HL-60/S4 (cell line): ENCODE measurements around the gene TOPAZ1.
"Not testable (repeated sequence)": the region's sequence is repeated elsewhere in the genome, so short reads cannot be mapped to it uniquely, and the experiment has no call there.

ENCODE experiments used
- in situ Hi-C: fragments of 300-500 bp; cut with MboI; formaldehyde crosslinking; loops from 2 replicates; pipeline ENCODE4 v1.14.3; 2022; ENCODE audit warnings: low sequenced_read_pairs

TOPAZ1 gene

DNA sequence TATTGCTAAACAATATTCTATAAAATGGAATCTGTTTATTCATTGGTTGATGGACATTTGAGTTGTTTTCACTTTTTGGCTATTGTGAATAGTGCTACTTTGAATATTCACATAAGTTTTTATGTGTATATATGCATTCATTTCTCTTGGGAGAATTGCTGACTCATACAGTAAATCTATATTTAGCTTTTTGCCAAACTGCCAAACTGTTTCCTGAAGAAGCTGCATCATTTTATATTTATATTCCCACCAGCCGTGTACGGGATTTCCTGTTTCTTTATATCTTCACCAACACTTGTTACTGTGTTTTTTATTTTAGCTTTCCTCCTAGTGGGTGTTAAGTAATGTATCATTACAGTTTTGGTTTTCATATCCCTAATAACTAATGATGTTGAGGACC lies 84.3 kb downstream of the TOPAZ1 start:
- in situ Hi-C loops = no loop called here

DNA sequence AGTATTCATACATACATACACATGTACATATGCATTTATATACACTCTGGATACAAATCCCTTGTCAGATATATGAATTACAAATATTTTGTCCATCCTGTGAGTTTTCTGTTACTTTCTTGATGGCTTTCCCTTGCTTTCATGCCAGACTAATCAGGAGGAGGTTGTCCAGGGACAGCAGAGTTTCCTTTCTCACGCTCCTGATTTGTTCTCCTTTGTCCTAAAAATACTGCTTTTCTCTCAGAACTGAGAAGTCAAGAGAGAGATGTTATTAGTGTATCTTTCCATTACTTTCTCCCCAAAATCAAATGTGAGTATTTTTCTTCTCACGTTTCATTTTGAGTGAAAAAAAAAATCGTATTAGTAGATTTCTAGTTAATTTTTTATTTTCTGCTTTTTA lies 84.8 kb downstream of the TOPAZ1 start:
- in situ Hi-C loops = no loop called here

- in situ Hi-C loops = no loop called here
These were observed 88.3 kb downstream of the TOPAZ1 start for GRCh38 chr3:44329946-44330345.

DNA sequence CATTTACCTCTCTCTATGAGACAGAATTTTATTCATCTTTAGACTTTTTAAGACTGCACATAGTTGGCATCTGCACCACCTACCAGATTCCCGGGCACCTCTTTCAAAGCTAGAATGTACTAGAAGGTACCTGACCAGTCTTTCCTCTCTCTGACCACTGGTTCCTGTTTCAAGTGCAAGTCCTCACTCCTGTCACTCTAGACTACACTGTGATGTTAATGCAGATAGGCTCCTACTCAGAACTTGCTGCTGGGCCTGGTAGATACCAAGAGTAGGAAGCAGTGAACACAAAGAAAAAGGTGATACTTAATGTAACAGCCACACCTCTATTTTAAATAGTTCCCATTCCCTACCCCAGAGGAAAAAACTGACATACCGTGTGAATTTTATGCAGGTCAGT lies 88.8 kb downstream of the TOPAZ1 start:
- in situ Hi-C loops = no loop called here

DNA sequence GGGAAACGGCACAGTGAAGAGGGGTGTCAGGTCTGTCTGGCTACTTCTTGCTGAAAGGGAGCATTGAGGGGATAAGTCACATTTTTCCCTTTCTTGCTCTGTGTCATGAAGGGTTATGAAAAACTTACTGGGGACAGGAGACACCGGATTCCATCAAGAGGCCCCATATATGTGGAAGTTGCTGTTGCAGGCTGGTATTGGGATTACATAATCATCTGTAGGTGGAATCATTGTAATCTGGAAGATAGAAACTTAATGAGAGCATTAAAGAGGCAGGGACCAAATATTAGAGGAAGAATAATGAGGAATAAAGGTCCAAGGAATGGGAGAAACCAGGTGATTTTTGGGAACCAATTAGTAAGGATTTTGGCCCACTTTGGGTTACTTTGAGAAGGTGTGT lies 92.6 kb downstream of the TOPAZ1 start:
- in situ Hi-C loops = no loop called here

GRCh38 chr3:44337248-44337785 lies 95.6 kb downstream of the TOPAZ1 start:
- in situ Hi-C loops = no loop called here

- in situ Hi-C loops = no loop called here
These were observed 96.5 kb downstream of the TOPAZ1 start, which contains the start of gene TCAIM for GRCh38 chr3:44338010-44338827. TSS of gene TCAIM (plus strand) at chr3:44338766. CDS start at chr3:44354783, 16,017 bp downstream.

DNA sequence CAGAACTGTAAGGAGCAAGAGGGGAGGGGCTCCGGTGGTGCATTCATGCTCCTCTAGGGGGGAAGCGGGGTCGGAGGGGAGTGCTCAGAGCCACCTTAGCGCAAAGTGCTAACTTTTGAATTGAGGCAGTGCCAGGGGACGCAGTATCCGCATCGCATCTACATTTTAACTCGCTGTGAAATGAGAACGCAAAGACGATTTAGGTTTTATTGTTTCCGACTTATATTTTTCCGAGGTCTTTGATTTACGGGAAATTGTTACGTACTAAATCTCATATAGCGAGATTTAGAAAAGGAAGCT lies 97.1 kb downstream of the TOPAZ1 start:
- in situ Hi-C loops = no loop called here

GRCh38 chr3:44339181-44340057 lies 97.7 kb downstream of the TOPAZ1 start:
- in situ Hi-C loops = no loop called here

DNA sequence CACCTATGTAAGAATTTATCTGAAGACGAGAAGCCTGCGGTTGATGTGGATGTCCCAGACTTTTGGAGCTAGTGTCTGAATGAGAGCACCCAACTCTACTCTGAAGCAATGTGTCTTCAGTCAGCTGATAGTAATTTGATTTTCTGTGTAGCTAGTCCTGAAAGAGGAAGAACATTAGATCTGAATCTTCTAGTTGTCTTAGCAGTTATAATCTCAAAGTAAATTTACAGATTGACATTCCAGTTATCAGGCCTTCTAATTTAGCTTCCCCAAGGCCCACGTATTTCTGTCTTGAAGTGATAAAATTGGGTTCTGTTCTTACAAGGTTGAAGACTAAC lies 98.3 kb downstream of the TOPAZ1 start:
- in situ Hi-C loops = no loop called here

DNA sequence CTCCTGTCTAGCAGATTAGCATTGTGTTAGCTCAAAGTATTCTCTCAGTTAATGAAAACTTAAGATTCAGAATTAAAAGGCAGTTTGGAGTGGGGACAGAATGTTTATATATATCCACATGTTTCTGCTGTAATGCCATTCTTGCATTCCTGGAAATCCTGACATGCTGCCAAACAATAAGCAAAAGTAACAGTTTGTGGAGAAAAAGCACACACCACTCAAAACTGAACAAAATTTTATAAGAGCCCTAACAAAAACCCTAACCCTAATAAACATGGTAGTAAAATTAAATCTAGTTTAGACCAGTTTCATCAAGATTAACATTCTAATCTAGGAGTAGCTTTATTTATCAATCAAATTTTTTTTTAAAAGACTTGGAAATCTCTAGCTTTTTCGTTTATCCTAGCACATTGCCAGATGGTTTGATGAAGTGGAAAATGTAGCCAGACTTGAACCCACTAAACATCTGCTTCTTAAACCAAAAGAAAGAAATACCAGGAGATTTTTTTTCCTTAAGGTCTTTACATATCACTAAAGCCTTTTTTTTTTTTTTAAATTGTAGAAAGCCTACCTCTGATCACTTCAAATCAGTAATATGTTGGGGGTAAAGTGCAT lies 100.6 kb downstream of the TOPAZ1 start:
- in situ Hi-C loops = no loop called here

- in situ Hi-C loops = no loop called here
These were observed 101.7 kb downstream of the TOPAZ1 start for GRCh38 chr3:44343421-44343820.

DNA sequence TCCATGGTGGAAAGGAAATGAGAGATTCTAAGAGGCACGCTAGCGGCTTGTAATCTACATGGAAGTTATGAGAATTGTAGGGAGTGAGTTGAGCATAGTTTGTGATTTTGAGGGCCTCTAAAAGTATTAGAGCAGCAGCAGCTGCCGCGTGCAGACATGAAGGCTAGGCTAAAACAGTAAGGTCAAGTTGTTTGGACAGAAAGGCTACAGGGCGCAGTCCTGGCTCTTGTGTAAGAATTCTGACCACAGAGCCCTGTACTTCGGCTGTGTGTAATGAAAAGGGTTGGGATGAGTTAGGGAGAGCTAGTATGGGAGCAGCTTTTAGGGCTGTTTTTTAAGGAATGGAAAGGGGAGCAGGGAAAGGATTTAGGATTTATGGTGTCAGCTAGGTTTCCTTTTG lies 104.9 kb downstream of the TOPAZ1 start:
- in situ Hi-C loops = not testable (repeated sequence)

GRCh38 chr3:44348993-44349392 lies 107.3 kb downstream of the TOPAZ1 start:
- in situ Hi-C loops = no loop called here

DNA sequence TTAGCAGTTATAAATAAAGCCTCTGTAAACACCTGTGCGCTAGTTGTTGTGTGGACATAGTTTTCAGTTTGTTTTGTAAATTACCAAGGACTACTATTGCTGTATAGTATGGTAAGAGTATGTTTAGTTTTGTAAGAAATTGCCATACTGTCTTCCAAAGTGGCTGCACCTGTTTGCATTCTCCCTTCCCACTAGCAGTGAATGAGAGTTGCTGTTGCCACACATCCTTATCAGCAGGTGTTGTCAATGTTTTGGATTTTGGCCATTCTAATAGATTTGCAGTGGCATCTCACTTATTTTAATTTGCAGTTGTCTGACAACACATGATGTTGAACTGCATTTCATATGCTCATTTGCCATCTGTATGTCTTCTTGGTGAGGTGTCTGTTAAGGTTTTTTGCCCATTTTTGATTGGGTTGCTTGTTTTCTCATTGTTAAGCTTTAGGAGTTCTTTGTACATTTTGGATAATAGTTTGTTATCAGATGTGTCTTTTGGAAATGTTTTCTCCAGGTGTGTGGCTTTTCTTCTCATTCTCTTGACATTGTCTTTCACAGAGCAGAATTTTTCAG lies 111.8 kb downstream of the TOPAZ1 start:
- in situ Hi-C loops = no loop called here

DNA sequence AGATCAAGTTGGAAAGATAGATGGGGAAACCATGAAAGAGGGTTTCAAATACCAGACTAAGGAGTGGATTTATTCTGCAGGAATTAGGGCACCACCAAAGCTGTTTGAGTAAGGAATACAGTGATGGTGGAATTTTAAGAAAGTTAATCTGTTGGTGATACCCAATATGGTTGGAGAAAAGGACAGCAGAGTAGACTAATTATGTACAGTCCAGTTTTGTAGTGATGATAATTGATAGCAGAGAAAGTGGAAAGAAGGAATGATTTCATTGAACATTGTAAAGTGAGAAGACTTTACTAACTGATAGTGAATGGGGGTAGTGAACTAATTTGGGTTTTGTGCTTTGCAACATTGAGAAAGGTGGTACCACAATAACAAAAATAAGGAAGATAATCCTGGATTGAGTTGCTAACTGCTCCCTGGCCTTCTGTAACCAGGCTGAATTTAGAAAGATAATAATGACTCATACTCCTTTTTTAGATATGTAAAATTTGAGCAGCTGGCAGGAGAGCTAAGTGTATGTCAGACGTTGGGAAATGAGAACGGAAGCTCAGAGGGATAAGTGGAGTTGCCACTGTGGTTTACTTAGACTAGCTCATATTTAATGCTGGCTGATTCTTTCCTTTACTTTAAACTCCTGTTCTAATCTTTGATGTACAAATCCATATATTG lies 113.8 kb downstream of the TOPAZ1 start:
- in situ Hi-C loops = no loop called here

DNA sequence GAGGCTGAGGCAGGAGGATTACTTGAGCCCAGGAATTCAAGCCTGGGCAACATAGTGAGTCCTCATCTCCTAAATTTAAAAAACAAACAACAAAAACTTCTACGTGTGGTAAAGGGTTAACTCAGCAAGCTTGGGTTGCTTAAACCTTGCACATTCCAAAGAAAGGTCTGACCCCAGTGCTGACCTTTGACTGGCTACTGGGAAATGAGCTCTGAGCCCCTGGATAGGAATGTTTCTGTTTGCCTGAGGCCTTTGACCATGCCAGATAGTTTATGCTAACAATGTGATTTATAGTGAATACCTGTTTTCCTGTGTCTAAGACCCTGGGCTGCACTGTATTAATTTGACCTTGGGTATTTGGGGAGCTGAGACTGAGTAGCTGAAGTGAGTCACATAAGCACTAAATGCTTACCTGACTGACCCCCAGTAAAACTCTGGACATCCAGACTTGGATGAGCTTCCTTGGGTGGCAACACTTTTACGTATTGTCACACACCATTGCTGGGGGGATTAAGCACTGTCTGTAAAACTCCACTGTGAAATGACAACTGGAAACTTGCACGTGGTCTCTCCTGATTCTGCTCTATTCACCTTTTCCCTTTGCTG lies 117.6 kb downstream of the TOPAZ1 start:
- in situ Hi-C loops = no loop called here

- in situ Hi-C loops = no loop called here
These were observed 121.9 kb downstream of the TOPAZ1 start for GRCh38 chr3:44363591-44363990.

GRCh38 chr3:44365952-44366351 lies 124.3 kb downstream of the TOPAZ1 start:
- in situ Hi-C loops = no loop called here

DNA sequence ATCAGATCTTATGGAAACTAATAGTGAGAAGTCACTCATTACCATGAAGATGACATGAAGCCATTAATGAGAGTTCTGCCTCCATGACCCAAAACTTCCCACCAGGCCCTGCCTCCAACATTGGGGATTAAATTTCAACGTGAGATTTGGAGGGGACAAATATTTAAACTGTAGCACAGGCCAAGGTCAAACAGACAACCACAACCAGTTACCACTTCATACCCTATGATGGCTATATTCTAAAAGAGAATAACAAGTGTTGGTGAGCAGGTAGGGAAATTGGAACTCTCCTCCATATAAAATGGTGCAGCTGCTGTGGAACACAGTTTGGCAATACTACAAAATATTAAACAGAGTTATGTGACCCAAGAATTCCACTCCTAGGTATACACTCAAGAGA lies 133.8 kb downstream of the TOPAZ1 start:
- in situ Hi-C loops = no loop called here
